ENCODE data around the gene CEP162. TPM values are rescaled to one million over a fixed set of nuclear protein-coding genes. Genes with fewer than 3 reads are reported as not detected.
"Not testable (repeated sequence)": the region's sequence is repeated elsewhere in the genome, so short reads cannot be mapped to it uniquely, and the experiment has no call there.

CEP162 gene
- total RNA-seq, 1 experiment from 2014 or later: 2.3 TPM

- H3K27ac ChIP-seq (ENCODE audit: low read length): no peak overlapping the region
- no peaks in the 10 kb centered on the region for H3K9me2 ChIP-seq (replicated peaks; ENCODE audit: low read length)
- no TSS peak for BruUV-seq (replicated peaks)
- ATAC-seq (no peak), DNase-seq (no peak)
- H3K79me2 ChIP-seq (ENCODE audit: low read length): no peaks in the 10 kb centered on the region
- no peaks in the 10 kb centered on the region for H3K9me3 ChIP-seq (ENCODE audit: low read length)
- ChIA-PET POLR2A (ENCODE audit: unreplicated experiment) (no interaction called here), CTCF (no interaction called here)
- H3K27me3 ChIP-seq (ENCODE audit: low read length): no peaks in the 10 kb centered on the region
- H3K4me3 ChIP-seq (ENCODE audit: low read length): no peak overlapping the region
- TF ChIP-seq EZH2 (IDR thresholded peaks at IDR 0.05; ENCODE audit: low read length, unreplicated experiment): no peak
- TF ChIP-seq CTCF (conservative IDR thresholded peaks at IDR 0.05; ENCODE audit: low read depth, low read length): no peak
- TF ChIP-seq EZH2phosphoT487 (IDR thresholded peaks at IDR 0.05; ENCODE audit: borderline replicate concordance, low read length): no peak
- no peak overlapping the region for H3K4me2 ChIP-seq (ENCODE audit: low read length)
- H3F3A ChIP-seq (ENCODE audit: low read length, unreplicated experiment): no peaks in the 10 kb centered on the region
- intact Hi-C loops (cut with micrococcal nuclease): no loop called here
- H3K4me1 ChIP-seq (ENCODE audit: insufficient read depth, low read length): no peaks in the 10 kb centered on the region
- H2AFZ ChIP-seq (ENCODE audit: low read length): no peak overlapping the region
- H4K20me1 ChIP-seq (ENCODE audit: low read length): no peaks in the 10 kb centered on the region
- no peaks in the 10 kb centered on the region for H3K36me3 ChIP-seq (ENCODE audit: low read depth, low read length)
- no peak overlapping the region for H3K9ac ChIP-seq (ENCODE audit: low read length)
Observed at GRCh38 chr6:84166395-84166794, 61.0 kb downstream of the CEP162 start.

GRCh38 chr6:84164328-84164727 is 63.1 kb downstream of the CEP162 start:
- intact Hi-C loops (cut with micrococcal nuclease); H3K4me2 ChIP-seq (ENCODE audit: low read length); H2AFZ ChIP-seq (ENCODE audit: low read length); H3K9ac ChIP-seq (ENCODE audit: low read length); DNase-seq; H3K27me3 ChIP-seq (ENCODE audit: low read length); POLR2A ChIA-PET (ENCODE audit: unreplicated experiment); ATAC-seq; H3K9me2 ChIP-seq (replicated peaks; ENCODE audit: low read length); H3K4me1 ChIP-seq (ENCODE audit: insufficient read depth, low read length); H3K79me2 ChIP-seq (ENCODE audit: low read length); H4K20me1 ChIP-seq (ENCODE audit: low read length); BruUV-seq (replicated peaks); H3K36me3 ChIP-seq (ENCODE audit: low read depth, low read length); H3K4me3 ChIP-seq (ENCODE audit: low read length); CTCF ChIA-PET; H3K9me3 ChIP-seq (ENCODE audit: low read length); H3F3A ChIP-seq (ENCODE audit: low read length, unreplicated experiment); H3K27ac ChIP-seq (ENCODE audit: low read length): not testable (repeated sequence)

- Histone ChIP-seq H3K9me2 (replicated peaks; ENCODE audit: low read length) (no peaks in the 10 kb centered on the region), H3K4me2 (ENCODE audit: low read length) (no peak overlapping the region), H3K27ac (ENCODE audit: low read length) (no peak overlapping the region), H3K27me3 (ENCODE audit: low read length) (no peaks in the 10 kb centered on the region), H2AFZ (ENCODE audit: low read length) (no peak overlapping the region), H3K36me3 (ENCODE audit: low read depth, low read length) (no peaks in the 10 kb centered on the region), H3K9me3 (ENCODE audit: low read length) (no peaks in the 10 kb centered on the region), H3K9ac (ENCODE audit: low read length) (no peak overlapping the region), H4K20me1 (ENCODE audit: low read length) (no peaks in the 10 kb centered on the region), H3K4me1 (ENCODE audit: insufficient read depth, low read length) (no peaks in the 10 kb centered on the region), H3F3A (ENCODE audit: low read length, unreplicated experiment) (no peaks in the 10 kb centered on the region), H3K79me2 (ENCODE audit: low read length) (no peaks in the 10 kb centered on the region), H3K4me3 (ENCODE audit: low read length) (no peak overlapping the region)
- DNase-seq (no peak), ATAC-seq (no peak)
- intact Hi-C loops (cut with micrococcal nuclease): no loop called here
- TF ChIP-seq EZH2 (IDR thresholded peaks at IDR 0.05; ENCODE audit: low read length, unreplicated experiment): no peak
- no peak for TF ChIP-seq CTCF (conservative IDR thresholded peaks at IDR 0.05; ENCODE audit: low read depth, low read length)
- no peak for TF ChIP-seq EZH2phosphoT487 (IDR thresholded peaks at IDR 0.05; ENCODE audit: borderline replicate concordance, low read length)
- BruUV-seq (replicated peaks): no TSS peak
- ChIA-PET CTCF (no interaction called here), POLR2A (ENCODE audit: unreplicated experiment) (no interaction called here)
Observed at GRCh38 chr6:84161190-84161589, 66.3 kb downstream of the CEP162 start.

Data from PC-3 (cell line).